Kidney (tissue), 14 donors: ENCODE results near the gene ZNF441. TPM values are rescaled to one million over a fixed set of nuclear protein-coding genes. Genes with fewer than 3 reads are reported as not detected.

Experiments used
- DNase-seq, 5 donors: peaks; one replicate each; pipeline ENCODE4 v3.0.0-alpha.2; 2013 to 2020
- FAIRE-seq: peaks from 2 replicates; lab custom pipeline; 2012; peaks lifted over from hg19 to GRCh38; lab: Jason Lieb, UNC
- H3K27ac ChIP-seq, 2 donors: one replicate each; pipeline ENCODE4 v1.7.0; 2013; ENCODE audit warnings: low read depth in 2 of 2, low read length in 2 of 2, inconsistent platforms in 1 of 2
- H3K27me3 ChIP-seq: one replicate; pipeline ENCODE4 v1.7.1; 2013; ENCODE audit warnings: low read length, inconsistent platforms; ENCODE audit not compliant: control insufficient read depth, insufficient read depth
- H3K36me3 ChIP-seq, 3 donors: one replicate each; pipeline versions ENCODE4 v1.7.0 to v1.7.1; 2013; ENCODE audit warnings: low read length in 3 of 3, control low read depth in 1 of 3, inconsistent platforms in 1 of 3; ENCODE audit not compliant: insufficient read depth in 3 of 3, control insufficient read depth in 2 of 3
- H3K4me1 ChIP-seq, 3 donors: one replicate each; pipeline versions ENCODE4 v1.7.0 to v1.7.1; 2013; ENCODE audit warnings: low read length in 3 of 3, inconsistent platforms in 1 of 3, low read depth in 1 of 3; ENCODE audit not compliant: control insufficient read depth in 2 of 3, insufficient read depth in 2 of 3
- H3K4me3 ChIP-seq, 3 donors: one replicate each; pipeline versions ENCODE4 v1.7.0 to v1.8.1; 2013; ENCODE audit warnings: low read length in 3 of 3, control low read depth in 1 of 3, inconsistent platforms in 1 of 3
- H3K9ac ChIP-seq, 3 donors: one replicate each; pipeline versions ENCODE4 v1.7.0 to v1.7.1; 2013; ENCODE audit warnings: low read length in 3 of 3, control low read depth in 1 of 3, inconsistent platforms in 1 of 3
- H3K9me3 ChIP-seq, 3 donors: one replicate each; pipeline versions ENCODE4 v1.7.0 to v1.7.1; 2013; ENCODE audit warnings: low read length in 3 of 3, control low read depth in 1 of 3, inconsistent platforms in 1 of 3; ENCODE audit not compliant: control insufficient read depth in 2 of 3, insufficient read depth in 1 of 3
- CTCF ChIP-seq: IDR thresholded peaks from 3 replicates; pipeline ENCODE4 v1.5.1; 2012; ENCODE audit warnings: mild to moderate bottlenecking, moderate library complexity, borderline replicate concordance; ENCODE audit not compliant: insufficient read depth; ENCODE audit errors: extremely low read depth
- intact Hi-C: fragments of 100-400 bp; cut with DNase I; formaldehyde crosslinking; loops from one replicate; pipeline ENCODE4 v1.11.1; 2022
- polyA plus RNA-seq: library from polyadenylated mRNA; stranded (reverse); fragments of 350-450 nt; fragmentation: Illumina TruSeq; extraction: RNeasy Lipid Tissue Mini Kit (QIAGEN cat#74804); gene quantifications from one replicate; pipeline ENCODE4 v1.2.3, GENCODE V29; 2014; ENCODE audit warnings: low read depth, low replicate concordance; ENCODE audit not compliant: insufficient read depth
- total RNA-seq: library from RNA; stranded (reverse); fragmentation: NEBNext Ultra II Directional; extraction: Animal tissue kit (Norgen Biotek cat#: 25700); gene quantifications from one replicate; pipeline ENCODE4 v1.2.1, GENCODE V29; 2021
- donor health status: control.
- donor health status: control.
- donor health status: control.
- donor health status: control.
- donor health status: control.
- donor health status: DM: yes; HTN: yes; CAD: no.
- donor health status: Normal renal cell carcinoma (clear cell type).

Gene ZNF441
- total and polyA plus RNA-seq, 2 donors from 2014 or later = 4.4 to 19.3 TPM

GRCh38 chr19:11784356-11784755 is 17.6 kb downstream of the ZNF441 start:
- TF ChIP-seq CTCF = no peak
- Histone ChIP-seq H3K9ac (no peak overlapping the region), H3K27me3 (no peaks in the 10 kb centered on the region), H3K36me3 (peaks cover 20 to 27% (median 21%) of the 10 kb centered on the region in 3 donors), H3K27ac (no peak overlapping the region), H3K4me3 (no peak overlapping the region), H3K4me1 (no peaks in the 10 kb centered on the region), H3K9me3 (peaks cover 26 to 63% (median 31%) of the 10 kb centered on the region in 3 donors)
- intact Hi-C loops = no loop called here
- FAIRE-seq (no peak), DNase-seq (no peak)

- no peak for FAIRE-seq
Measured at GRCh38 chr19:11787536-11787935, 20.7 kb downstream of the ZNF441 start.

GRCh38 chr19:11792942-11793341 is 26.1 kb downstream of the ZNF441 start:
- intact Hi-C loops = no loop called here
- Histone ChIP-seq H3K36me3 (no peaks in the 10 kb centered on the region), H3K9ac (no peak overlapping the region), H3K4me3 (no peak overlapping the region), H3K27ac (no peak overlapping the region), H3K9me3 (peaks cover 0 to 4% (median 0%) of the 10 kb centered on the region in 3 donors), H3K4me1 (peaks cover 0 to 7% (median 6%) of the 10 kb centered on the region in 3 donors), H3K27me3 (no peaks in the 10 kb centered on the region)
- DNase-seq = no peak
- no peak for FAIRE-seq
- no peak for TF ChIP-seq CTCF

More at GRCh38 chr19:11787536-11787935, 20.7 kb downstream of the ZNF441 start:
- no peak overlapping the region for H3K4me3 ChIP-seq
- no peak overlapping the region for H3K9ac ChIP-seq
- no peak for TF ChIP-seq CTCF
- no peak for DNase-seq
- intact Hi-C loops = no loop called here
- peaks cover 6 to 36% (median 11%) of the 10 kb centered on the region in 3 donors for H3K9me3 ChIP-seq
- no peak overlapping the region for H3K27ac ChIP-seq
- peaks cover 0 to 3% (median 0%) of the 10 kb centered on the region in 3 donors for H3K36me3 ChIP-seq
- H3K4me1 ChIP-seq = no peaks in the 10 kb centered on the region
- no peaks in the 10 kb centered on the region for H3K27me3 ChIP-seq

GRCh38 chr19:11797491-11797890 is 30.7 kb downstream of the ZNF441 start:
- H3K9ac ChIP-seq = peak overlapping the region in 1 of 3 donors; percentile 36
- H3K27ac ChIP-seq = peak overlapping the region in 1 of 2 donors; percentile 52
- DNase-seq = peak; percentile 93 to 96 (median 94)
- intact Hi-C loops = no loop called here
- H3K4me1 ChIP-seq = peaks cover 0 to 9% (median 8%) of the 10 kb centered on the region in 3 donors
- no peaks in the 10 kb centered on the region for H3K9me3 ChIP-seq
- TF ChIP-seq CTCF = peak; percentile 95
- FAIRE-seq = peak; percentile 59
- no peaks in the 10 kb centered on the region for H3K27me3 ChIP-seq
- peak overlapping the region in 2 of 3 donors; percentile 48 to 86 for H3K4me3 ChIP-seq
- no peaks in the 10 kb centered on the region for H3K36me3 ChIP-seq
